ENCODE measurements around the gene TNFRSF4.

The TNFRSF4 gene

GRCh38 chr1:1260843-1261560 lies 47.0 kb upstream of the TNFRSF4 start:
- TF ChIP-seq SPI1 (IDR thresholded peaks at IDR 0.05; ENCODE audit: borderline replicate concordance, low read depth) (no peak), CTCF (IDR thresholded peaks at IDR 0.05; ENCODE audit: insufficient read depth, low read length) (no peak), GABPA (IDR thresholded peaks at IDR 0.05; ENCODE audit: low read depth) (no peak), POLR2AphosphoS5 (IDR thresholded peaks at IDR 0.05; ENCODE audit: low read depth) (no peak)
- TF ChIP-seq, protein P1, sequence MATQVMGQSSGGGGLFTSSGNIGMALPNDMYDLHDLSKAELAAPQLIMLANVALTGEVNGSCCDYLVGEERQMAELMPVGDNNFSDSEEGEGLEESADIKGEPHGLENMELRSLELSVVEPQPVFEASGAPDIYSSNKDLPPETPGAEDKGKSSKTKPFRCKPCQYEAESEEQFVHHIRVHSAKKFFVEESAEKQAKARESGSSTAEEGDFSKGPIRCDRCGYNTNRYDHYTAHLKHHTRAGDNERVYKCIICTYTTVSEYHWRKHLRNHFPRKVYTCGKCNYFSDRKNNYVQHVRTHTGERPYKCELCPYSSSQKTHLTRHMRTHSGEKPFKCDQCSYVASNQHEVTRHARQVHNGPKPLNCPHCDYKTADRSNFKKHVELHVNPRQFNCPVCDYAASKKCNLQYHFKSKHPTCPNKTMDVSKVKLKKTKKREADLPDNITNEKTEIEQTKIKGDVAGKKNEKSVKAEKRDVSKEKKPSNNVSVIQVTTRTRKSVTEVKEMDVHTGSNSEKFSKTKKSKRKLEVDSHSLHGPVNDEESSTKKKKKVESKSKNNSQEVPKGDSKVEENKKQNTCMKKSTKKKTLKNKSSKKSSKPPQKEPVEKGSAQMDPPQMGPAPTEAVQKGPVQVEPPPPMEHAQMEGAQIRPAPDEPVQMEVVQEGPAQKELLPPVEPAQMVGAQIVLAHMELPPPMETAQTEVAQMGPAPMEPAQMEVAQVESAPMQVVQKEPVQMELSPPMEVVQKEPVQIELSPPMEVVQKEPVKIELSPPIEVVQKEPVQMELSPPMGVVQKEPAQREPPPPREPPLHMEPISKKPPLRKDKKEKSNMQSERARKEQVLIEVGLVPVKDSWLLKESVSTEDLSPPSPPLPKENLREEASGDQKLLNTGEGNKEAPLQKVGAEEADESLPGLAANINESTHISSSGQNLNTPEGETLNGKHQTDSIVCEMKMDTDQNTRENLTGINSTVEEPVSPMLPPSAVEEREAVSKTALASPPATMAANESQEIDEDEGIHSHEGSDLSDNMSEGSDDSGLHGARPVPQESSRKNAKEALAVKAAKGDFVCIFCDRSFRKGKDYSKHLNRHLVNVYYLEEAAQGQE (IDR thresholded peaks at IDR 0.05; ENCODE audit: insufficient replicate concordance, low read depth) = no peak
- Histone ChIP-seq H3K27me3 (ENCODE audit: insufficient read depth, poor library complexity, severe bottlenecking) (no peaks in the 10 kb centered on the region), H3K4me3 (replicated peaks; ENCODE audit: insufficient read depth, low read length) (no peak overlapping the region), H3K27ac (replicated peaks) (peak overlapping the region; percentile 73)
- DNase-seq (ENCODE audit: low read depth in 1 of 2, low spot score in 1 of 2) = peak in 1 of 2 experiments; percentile 26

DNA sequence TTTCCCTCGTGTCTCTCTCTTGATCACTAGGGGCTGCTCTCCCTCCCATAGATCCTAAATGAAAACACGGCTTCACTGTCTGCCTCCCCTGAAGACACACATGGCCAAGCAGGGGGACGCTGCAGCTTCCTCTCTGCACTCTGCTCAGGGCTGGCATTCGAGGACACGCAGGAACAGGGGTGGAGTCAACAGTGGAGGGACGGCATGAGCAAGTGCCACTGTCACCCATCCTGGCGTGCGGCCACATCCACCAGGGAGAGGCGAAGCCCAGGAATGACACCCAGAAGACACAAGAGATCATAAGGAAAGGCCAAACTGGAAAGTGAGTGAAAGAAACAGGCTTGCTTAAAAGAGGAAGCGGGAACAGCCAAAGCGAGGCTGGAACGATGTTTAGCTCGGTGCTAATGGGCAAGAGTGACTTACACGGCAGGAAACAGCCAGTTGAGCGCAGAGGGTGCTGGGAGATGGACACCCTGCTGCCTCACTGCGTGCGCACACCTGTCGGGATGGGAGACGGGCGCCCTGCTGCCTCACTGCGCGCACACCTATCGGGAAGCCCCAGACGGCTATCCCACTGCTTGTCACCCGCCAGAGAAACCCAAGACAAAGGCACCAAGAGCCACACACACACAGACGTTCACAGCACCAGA lies 46.1 kb upstream of the TNFRSF4 start:
- Histone ChIP-seq H3K4me3 (replicated peaks; ENCODE audit: insufficient read depth, low read length) (no peak overlapping the region), H3K27me3 (ENCODE audit: insufficient read depth, poor library complexity, severe bottlenecking) (no peaks in the 10 kb centered on the region), H3K27ac (replicated peaks) (peak overlapping the region; percentile 73)
- peak; percentile 95 for TF ChIP-seq SPI1 (IDR thresholded peaks at IDR 0.05; ENCODE audit: borderline replicate concordance, low read depth)
- TF ChIP-seq, protein P1 (IDR thresholded peaks at IDR 0.05; ENCODE audit: insufficient replicate concordance, low read depth) = no peak
- peak; percentile 70 to 87 for DNase-seq (ENCODE audit: low read depth in 1 of 2, low spot score in 1 of 2)

- Histone ChIP-seq H3K4me3 (replicated peaks; ENCODE audit: insufficient read depth, low read length) (no peak overlapping the region), H3K27ac (replicated peaks) (peak overlapping the region; percentile 73), H3K27me3 (ENCODE audit: insufficient read depth, poor library complexity, severe bottlenecking) (no peaks in the 10 kb centered on the region)
- TF ChIP-seq CTCF (IDR thresholded peaks at IDR 0.05; ENCODE audit: insufficient read depth, low read length) = no peak
- DNase-seq (ENCODE audit: low read depth in 1 of 2, low spot score in 1 of 2) = no peak
Observed at GRCh38 chr1:1259540-1259939, 45.6 kb upstream of the TNFRSF4 start.

- TF ChIP-seq POLR2AphosphoS5 (IDR thresholded peaks at IDR 0.05; ENCODE audit: low read depth) (0 out of 2 replicates have a peak, but pooled peaks have one; percentile 48), GABPA (IDR thresholded peaks at IDR 0.05; ENCODE audit: low read depth) (no peak)
- H3K27ac ChIP-seq (replicated peaks) = peak overlapping the region; percentile 73; the same call in 1 of the 2 replicates
- H3K4me3 ChIP-seq (replicated peaks; ENCODE audit: insufficient read depth, low read length) = no peak overlapping the region
- no peaks in the 10 kb centered on the region for H3K27me3 ChIP-seq (ENCODE audit: insufficient read depth, poor library complexity, severe bottlenecking)
- DNase-seq (ENCODE audit: low read depth in 1 of 2, low spot score in 1 of 2) = no peak
Observed at GRCh38 chr1:1259119-1259488, 45.2 kb upstream of the TNFRSF4 start.

All from HL-60 (cell line).